ENCODE results near the gene C1R. TPM values are rescaled to one million over a fixed set of nuclear protein-coding genes. Genes with fewer than 3 reads are reported as not detected.

C1R gene
- total RNA-seq, 1 donor from 2014 or later, result 367 TPM

- ATAC-seq (no peak), DNase-seq (no peak)
- peaks cover 16% of the 10 kb centered on the region for H3K4me1 ChIP-seq
- H3K9me3 ChIP-seq, result no peaks in the 10 kb centered on the region
- H3K27me3 ChIP-seq, result no peaks in the 10 kb centered on the region
- intact Hi-C loops (cut with DNase I), result loop anchor here (5.0 kb wide), 1 partner anchor 36 kb away; no protein-coding TSS in a partner anchor
- no peak for TF ChIP-seq CTCF (IDR thresholded peaks at IDR 0.05)
- peak overlapping the region; percentile 43 for H3K4me3 ChIP-seq
- peaks cover 10% of the 10 kb centered on the region for H3K36me3 ChIP-seq
- H3K27ac ChIP-seq, result peak overlapping the region; percentile 81
These were observed 30.6 kb downstream of the C1R start for GRCh38 chr12:7061596-7061995.

- Histone ChIP-seq H3K9me3 (no peaks in the 10 kb centered on the region), H3K36me3 (peaks cover 6% of the 10 kb centered on the region), H3K27me3 (no peaks in the 10 kb centered on the region), H3K27ac (peak overlapping the region; percentile 81), H3K4me3 (peak overlapping the region; percentile 43), H3K4me1 (peaks cover 16% of the 10 kb centered on the region)
- no peak for ATAC-seq
- no peak for TF ChIP-seq CTCF (IDR thresholded peaks at IDR 0.05)
- intact Hi-C loops (cut with DNase I), result loop anchor here (5.0 kb wide), 1 partner anchor 36 kb away; no protein-coding TSS in a partner anchor
- no peak for DNase-seq
These were observed 31.1 kb downstream of the C1R start for GRCh38 chr12:7061138-7061537.

- no peaks in the 10 kb centered on the region for H3K36me3 ChIP-seq
- peaks cover 16% of the 10 kb centered on the region for H3K4me1 ChIP-seq
- H3K9me3 ChIP-seq, result no peaks in the 10 kb centered on the region
- intact Hi-C loops (cut with DNase I), result loop anchor here (5.0 kb wide), 1 partner anchor 37 kb away; no protein-coding TSS in a partner anchor
- H3K27ac ChIP-seq, result peak within 1 kb of the TSS; percentile 81
- peak; percentile 70 for TF ChIP-seq CTCF (IDR thresholded peaks at IDR 0.05)
- no peaks in the 10 kb centered on the region for H3K27me3 ChIP-seq
- ATAC-seq, result peak; percentile 96
- H3K4me3 ChIP-seq, result peak within 1 kb of the TSS; percentile 43
- peak; percentile 73 for DNase-seq
These were observed 31.8 kb downstream of the C1R start, which contains the start of gene C1S for GRCh38 chr12:7060353-7060954. C1S (plus strand) TSS chr12:7060718; CDS start chr12:7061913, 1,195 bp downstream.

- ATAC-seq (no peak), DNase-seq (no peak)
- intact Hi-C loops (cut with DNase I), result loop anchor here (5.0 kb wide), 1 partner anchor 38 kb away; no protein-coding TSS in a partner anchor
- Histone ChIP-seq H3K27ac (peak overlapping the region; percentile 24), H3K9me3 (no peaks in the 10 kb centered on the region), H3K4me3 (no peak overlapping the region), H3K27me3 (no peaks in the 10 kb centered on the region), H3K36me3 (no peaks in the 10 kb centered on the region), H3K4me1 (peaks cover 16% of the 10 kb centered on the region)
- no peak for TF ChIP-seq CTCF (IDR thresholded peaks at IDR 0.05)
These were observed 32.5 kb downstream of the C1R start for GRCh38 chr12:7059780-7060179.

GRCh38 chr12:7058850-7059395 is 33.3 kb downstream of the C1R start:
- H3K36me3 ChIP-seq, result no peaks in the 10 kb centered on the region
- H3K27me3 ChIP-seq, result no peaks in the 10 kb centered on the region
- no peak for TF ChIP-seq CTCF (IDR thresholded peaks at IDR 0.05)
- no peak overlapping the region for H3K4me3 ChIP-seq
- no peak for DNase-seq
- peaks cover 16% of the 10 kb centered on the region for H3K4me1 ChIP-seq
- no peak overlapping the region for H3K27ac ChIP-seq
- intact Hi-C loops (cut with DNase I), result no loop called here
- ATAC-seq, result no peak
- no peaks in the 10 kb centered on the region for H3K9me3 ChIP-seq
